Activated T-helper 17 cell treated with anti-CD3 and anti-CD28 coated beads, Interleukin-2, amount 50 U/mL, for 72 hours (primary cell): Measurements from ENCODE around the gene SLX4IP. TPM values are rescaled to one million over a fixed set of nuclear protein-coding genes. Genes with fewer than 3 reads are reported as not detected.
A peak's percentile ranks its signal among the peaks of the same experiment; 100 is the strongest.

Source experiments
- ATAC-seq: fragments of 150-1000 bp; cut with Tn5 transposase; replicated peaks from 2 replicates; pipeline ENCODE4 v1.10.0; 2021; ENCODE audit warnings: mild to moderate bottlenecking, moderate library complexity
- H3K27ac Mint-ChIP-seq: one replicate; pipeline ENCODE4 v1.8.0; 2022; ENCODE audit warnings: mixed read lengths
- H3K27me3 Mint-ChIP-seq: one replicate; pipeline ENCODE4 v1.8.0; 2022; ENCODE audit warnings: mixed read lengths
- H3K36me3 Mint-ChIP-seq: one replicate; pipeline ENCODE4 v1.8.0; 2022; ENCODE audit warnings: low read depth, mild to moderate bottlenecking, mixed read lengths
- H3K4me1 Mint-ChIP-seq: one replicate; pipeline ENCODE4 v1.8.0; 2022; ENCODE audit warnings: mixed read lengths
- H3K4me3 Mint-ChIP-seq: one replicate; pipeline ENCODE4 v1.8.0; 2022; ENCODE audit warnings: mild to moderate bottlenecking, mixed read lengths
- H3K9me3 Mint-ChIP-seq: one replicate; pipeline ENCODE4 v1.8.0; 2022; ENCODE audit warnings: mixed read lengths
- total RNA-seq, 2 donors: library from RNA; stranded (reverse); gene quantifications; one replicate each; pipeline ENCODE4 v1.2.3, GENCODE V29; 2022

Gene SLX4IP
- total RNA-seq, 2 donors from 2014 or later: 3.9 to 4.0 TPM

DNA sequence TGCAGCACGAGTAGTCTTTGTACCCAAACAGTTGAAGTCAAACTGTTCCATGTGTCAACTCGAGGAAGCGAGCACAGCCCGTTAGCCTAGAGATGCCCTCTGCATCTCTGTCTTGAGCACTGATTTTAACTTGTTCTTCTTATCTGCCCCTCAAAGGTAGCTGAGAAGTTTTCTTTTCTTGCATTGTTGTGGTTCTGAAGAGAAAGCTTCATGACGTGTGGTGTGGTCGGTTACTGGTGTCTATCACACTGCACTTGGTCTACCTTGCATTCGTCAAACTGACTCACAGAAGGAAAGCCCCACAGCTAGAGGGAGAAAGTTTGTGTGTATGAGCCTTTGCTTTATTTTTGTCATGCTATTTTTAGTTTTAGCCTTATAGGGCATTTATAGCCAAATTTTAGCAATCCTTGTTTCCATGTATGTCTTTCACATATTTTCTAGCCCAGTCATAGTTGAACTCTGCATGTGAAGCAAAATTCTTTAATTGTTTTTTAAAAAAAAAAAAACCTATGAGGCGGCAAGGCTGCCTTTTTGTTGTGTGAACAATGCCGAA lies 123.6 kb downstream of the SLX4IP start:
- Mint-ChIP-seq H3K4me3 (peak overlapping the region; percentile 2), H3K27ac (no peak overlapping the region)
- ATAC-seq: peak; percentile 100

GRCh38 chr20:10559266-10559665 lies 124.2 kb downstream of the SLX4IP start:
- Mint-ChIP-seq H3K27ac (no peak overlapping the region), H3K27me3 (no peaks in the 10 kb centered on the region), H3K4me1 (no peaks in the 10 kb centered on the region), H3K36me3 (peaks cover 36% of the 10 kb centered on the region), H3K4me3 (no peak overlapping the region), H3K9me3 (no peaks in the 10 kb centered on the region)
- ATAC-seq: no peak

More for the DNA sequence above, 123.6 kb downstream of the SLX4IP start:
- H3K27me3 Mint-ChIP-seq: no peaks in the 10 kb centered on the region
- peaks cover 36% of the 10 kb centered on the region for H3K36me3 Mint-ChIP-seq
- H3K4me1 Mint-ChIP-seq: no peaks in the 10 kb centered on the region
- H3K9me3 Mint-ChIP-seq: no peaks in the 10 kb centered on the region

DNA sequence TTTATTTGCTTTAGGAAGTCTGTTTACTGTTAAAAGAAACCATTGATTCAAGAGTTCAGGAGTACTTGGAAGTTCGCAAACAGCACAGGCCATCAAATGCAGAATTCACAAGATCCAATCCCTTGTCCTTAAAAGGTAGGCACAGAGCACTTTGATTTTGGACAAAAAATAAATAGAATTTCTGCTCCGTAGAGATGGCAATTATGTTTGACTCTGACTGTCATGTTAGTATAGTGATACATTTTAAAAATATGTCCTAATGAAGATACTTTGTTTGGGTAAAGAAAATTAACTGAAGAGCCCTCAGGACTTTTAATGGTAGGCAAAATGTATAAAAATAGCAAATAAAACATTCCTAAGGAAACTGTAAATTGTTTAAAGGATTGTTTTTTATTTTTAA lies 125.6 kb downstream of the SLX4IP start:
- H3K36me3 Mint-ChIP-seq: peaks cover 37% of the 10 kb centered on the region
- no peak for ATAC-seq
- no peaks in the 10 kb centered on the region for H3K9me3 Mint-ChIP-seq
- H3K4me1 Mint-ChIP-seq: no peaks in the 10 kb centered on the region
- no peak overlapping the region for H3K27ac Mint-ChIP-seq
- H3K4me3 Mint-ChIP-seq: no peak overlapping the region
- H3K27me3 Mint-ChIP-seq: no peaks in the 10 kb centered on the region

DNA sequence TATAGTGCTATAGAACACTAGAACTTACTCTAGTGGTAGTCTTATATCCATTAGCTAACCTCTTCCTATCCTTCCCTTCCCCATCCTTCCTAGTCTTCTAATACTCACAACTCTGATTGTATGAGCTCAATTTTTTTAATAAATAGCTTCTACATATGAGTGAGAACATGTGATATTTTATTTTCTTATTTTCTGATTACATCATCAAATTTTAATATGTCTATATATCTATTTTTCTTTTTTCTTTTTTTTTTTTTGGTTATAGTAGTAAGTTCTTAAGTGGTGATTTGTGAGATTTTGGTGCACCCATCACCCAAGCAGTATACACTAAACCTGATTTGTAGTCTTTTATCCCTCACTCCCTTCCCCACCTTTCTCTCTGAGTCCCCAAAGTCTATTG lies 126.2 kb downstream of the SLX4IP start:
- Mint-ChIP-seq H3K4me1 (no peaks in the 10 kb centered on the region), H3K27me3 (no peaks in the 10 kb centered on the region), H3K4me3 (no peak overlapping the region), H3K9me3 (no peaks in the 10 kb centered on the region), H3K27ac (no peak overlapping the region), H3K36me3 (peaks cover 41% of the 10 kb centered on the region)
- no peak for ATAC-seq

- H3K4me3 Mint-ChIP-seq: no peak overlapping the region
- ATAC-seq: no peak
- no peak overlapping the region for H3K27ac Mint-ChIP-seq
- no peaks in the 10 kb centered on the region for H3K9me3 Mint-ChIP-seq
- H3K27me3 Mint-ChIP-seq: no peaks in the 10 kb centered on the region
- peaks cover 40% of the 10 kb centered on the region for H3K36me3 Mint-ChIP-seq
- no peaks in the 10 kb centered on the region for H3K4me1 Mint-ChIP-seq
Measured at GRCh38 chr20:10562899-10563298, 127.8 kb downstream of the SLX4IP start.

DNA sequence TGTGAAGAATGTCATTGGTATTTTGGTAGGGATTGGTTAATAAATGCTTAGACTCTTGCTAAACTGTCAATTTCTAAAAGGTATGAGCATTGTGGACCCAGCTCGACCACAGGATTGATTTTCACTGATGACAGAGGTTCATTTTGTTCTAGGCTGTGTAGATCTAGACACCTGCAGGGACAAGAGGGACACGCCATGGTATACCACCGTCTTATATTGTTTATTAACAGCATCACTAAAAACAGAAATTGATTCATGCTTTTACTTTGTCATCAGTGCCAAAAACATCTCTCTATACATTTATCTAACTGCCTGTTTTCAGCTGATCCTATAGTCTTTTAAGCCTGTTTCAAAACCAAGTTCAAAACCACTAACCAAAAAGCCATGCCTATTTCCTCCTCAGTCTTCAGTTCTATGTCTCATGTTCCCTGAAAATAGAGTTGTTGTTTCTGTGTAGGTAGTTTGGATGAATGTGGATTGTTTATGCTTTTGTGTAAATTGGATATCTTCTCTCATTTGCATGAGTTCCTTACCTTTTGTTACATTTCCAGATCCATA lies 128.9 kb downstream of the SLX4IP start:
- no peaks in the 10 kb centered on the region for H3K4me1 Mint-ChIP-seq
- ATAC-seq: peak; percentile 14
- no peak overlapping the region for H3K27ac Mint-ChIP-seq
- H3K36me3 Mint-ChIP-seq: peaks cover 34% of the 10 kb centered on the region
- no peaks in the 10 kb centered on the region for H3K27me3 Mint-ChIP-seq
- no peaks in the 10 kb centered on the region for H3K9me3 Mint-ChIP-seq
- no peak overlapping the region for H3K4me3 Mint-ChIP-seq

DNA sequence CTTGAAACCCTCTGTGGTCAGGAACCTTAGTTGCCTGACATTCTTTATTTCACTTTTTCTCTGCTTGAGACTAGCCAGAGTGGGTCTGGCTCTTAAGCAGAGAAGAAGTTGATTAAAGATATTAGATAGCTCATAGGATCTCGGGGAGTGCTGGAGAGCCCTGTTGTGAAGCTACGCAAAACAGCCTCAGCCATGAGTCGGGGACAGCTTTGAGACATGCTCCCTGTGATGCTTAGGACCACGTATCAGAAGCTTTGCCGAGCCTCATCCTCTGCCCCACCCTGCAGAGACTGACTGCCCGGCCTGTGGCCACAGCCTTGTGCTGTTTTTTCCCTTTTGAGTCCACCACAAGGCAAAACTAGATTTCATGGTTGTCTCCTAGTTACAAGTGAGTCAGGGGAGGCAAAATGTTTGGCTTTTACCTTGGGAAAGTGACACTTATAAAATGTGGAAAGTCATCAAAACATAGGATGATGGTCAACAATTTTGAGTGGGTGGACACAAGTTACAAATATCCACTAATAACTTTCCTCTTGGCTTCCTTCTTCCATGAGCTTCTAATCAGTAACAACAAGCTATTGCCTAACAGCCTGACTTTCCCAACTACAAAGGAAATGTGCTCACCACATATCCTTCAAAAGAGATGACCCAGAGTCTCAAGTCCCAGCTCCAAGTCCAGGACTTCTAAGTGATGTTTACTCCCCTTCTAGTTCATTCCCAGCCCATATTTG lies 130.3 kb downstream of the SLX4IP start:
- Mint-ChIP-seq H3K36me3 (peaks cover 39% of the 10 kb centered on the region), H3K27me3 (no peaks in the 10 kb centered on the region), H3K9me3 (no peaks in the 10 kb centered on the region), H3K4me3 (no peak overlapping the region), H3K27ac (no peak overlapping the region), H3K4me1 (no peaks in the 10 kb centered on the region)
- ATAC-seq: no peak

GRCh38 chr20:10565922-10566897 lies 131.1 kb downstream of the SLX4IP start:
- peaks cover 37% of the 10 kb centered on the region for H3K36me3 Mint-ChIP-seq
- H3K4me3 Mint-ChIP-seq: no peak overlapping the region
- H3K9me3 Mint-ChIP-seq: no peaks in the 10 kb centered on the region
- H3K27me3 Mint-ChIP-seq: no peaks in the 10 kb centered on the region
- no peak overlapping the region for H3K27ac Mint-ChIP-seq
- no peak for ATAC-seq
- H3K4me1 Mint-ChIP-seq: no peaks in the 10 kb centered on the region

GRCh38 chr20:10568032-10568431 lies 132.9 kb downstream of the SLX4IP start:
- no peak overlapping the region for H3K27ac Mint-ChIP-seq
- ATAC-seq: no peak
- H3K4me3 Mint-ChIP-seq: no peak overlapping the region
- peaks cover 33% of the 10 kb centered on the region for H3K36me3 Mint-ChIP-seq
- no peaks in the 10 kb centered on the region for H3K9me3 Mint-ChIP-seq
- peaks cover 6% of the 10 kb centered on the region for H3K4me1 Mint-ChIP-seq
- H3K27me3 Mint-ChIP-seq: no peaks in the 10 kb centered on the region

DNA sequence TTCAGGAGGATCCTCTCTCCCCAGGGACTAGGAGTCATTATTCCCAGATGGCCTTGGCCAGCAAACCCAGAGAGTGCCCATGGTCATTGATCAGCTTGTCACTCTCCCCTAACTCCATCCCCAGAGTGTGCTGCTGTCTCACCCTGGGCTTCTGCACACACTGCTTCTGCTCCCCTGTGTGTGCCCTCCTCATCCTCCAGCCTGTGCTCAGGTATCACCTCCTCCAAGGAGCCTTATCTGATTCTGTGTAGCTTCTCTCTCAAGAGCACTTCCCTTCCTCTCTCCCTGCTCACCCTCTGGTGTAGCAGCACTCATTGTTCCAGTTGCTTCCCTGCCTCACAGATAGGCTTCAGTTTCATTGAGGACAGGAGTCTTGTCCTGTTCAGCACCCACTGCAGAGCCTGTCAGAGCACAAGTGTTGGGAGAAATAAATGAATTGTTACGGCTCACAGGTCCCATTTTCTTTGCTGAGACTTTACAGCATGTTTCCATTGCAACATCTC lies 136.3 kb downstream of the SLX4IP start:
- no peaks in the 10 kb centered on the region for H3K27me3 Mint-ChIP-seq
- H3K27ac Mint-ChIP-seq: no peak overlapping the region
- no peak for ATAC-seq
- H3K4me3 Mint-ChIP-seq: no peak overlapping the region
- H3K36me3 Mint-ChIP-seq: peaks cover 35% of the 10 kb centered on the region
- H3K4me1 Mint-ChIP-seq: peaks cover 6% of the 10 kb centered on the region
- H3K9me3 Mint-ChIP-seq: no peaks in the 10 kb centered on the region

DNA sequence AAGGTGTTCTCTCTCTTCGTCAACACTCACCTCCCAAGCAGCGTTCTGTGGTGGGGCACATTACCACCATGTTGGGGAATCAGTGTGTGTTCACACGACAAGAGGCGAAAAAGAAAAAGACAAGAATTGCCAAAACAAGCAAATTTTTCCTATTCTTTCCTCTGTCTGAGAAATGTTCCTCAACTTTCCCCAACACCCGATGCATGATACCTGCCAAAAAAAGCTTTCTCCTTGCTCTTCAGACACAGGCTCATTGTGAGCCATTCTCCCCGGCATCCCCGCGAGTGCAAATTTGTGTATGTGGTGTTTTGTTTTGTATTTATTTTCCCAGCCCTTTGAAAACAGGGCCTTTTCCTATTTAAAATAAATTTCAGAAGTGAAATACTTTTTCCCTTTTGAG lies 137.7 kb downstream of the SLX4IP start:
- H3K27me3 Mint-ChIP-seq: no peaks in the 10 kb centered on the region
- H3K27ac Mint-ChIP-seq: no peak overlapping the region
- no peaks in the 10 kb centered on the region for H3K9me3 Mint-ChIP-seq
- peaks cover 22% of the 10 kb centered on the region for H3K36me3 Mint-ChIP-seq
- no peak for ATAC-seq
- no peak overlapping the region for H3K4me3 Mint-ChIP-seq
- H3K4me1 Mint-ChIP-seq: peaks cover 6% of the 10 kb centered on the region

DNA sequence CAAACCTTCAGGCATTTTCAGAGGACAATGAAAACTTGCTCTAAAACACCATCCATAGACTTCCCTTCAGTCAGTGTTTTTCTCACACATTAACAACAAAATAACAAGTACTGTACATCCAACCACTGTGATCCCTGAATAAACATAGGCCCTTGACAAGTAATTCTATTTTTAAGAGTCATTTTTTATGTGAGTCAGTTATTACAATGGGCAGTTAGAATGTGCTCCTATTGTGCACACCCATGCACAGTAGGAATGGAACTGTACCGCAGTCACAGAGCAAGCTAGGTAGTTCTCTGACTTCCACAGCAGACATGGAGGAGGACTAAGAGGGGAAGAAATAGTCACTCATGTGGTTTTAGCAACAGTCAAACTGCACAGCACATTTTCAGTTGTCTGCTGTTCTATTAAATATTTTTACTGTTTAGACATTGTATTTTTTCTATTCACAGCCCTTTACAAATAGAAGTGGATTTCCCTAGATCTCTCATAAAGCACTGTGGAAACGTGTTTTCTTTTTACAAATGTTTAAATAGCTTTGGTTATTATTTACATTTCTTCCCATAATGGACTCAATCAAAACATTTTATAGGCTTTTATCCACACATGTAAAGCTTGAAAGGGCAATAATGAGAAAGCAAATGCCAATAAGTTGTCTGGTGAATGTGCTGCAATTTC lies 138.3 kb downstream of the SLX4IP start:
- no peaks in the 10 kb centered on the region for H3K9me3 Mint-ChIP-seq
- peaks cover 10% of the 10 kb centered on the region for H3K4me1 Mint-ChIP-seq
- no peaks in the 10 kb centered on the region for H3K27me3 Mint-ChIP-seq
- H3K27ac Mint-ChIP-seq: no peak overlapping the region
- no peak for ATAC-seq
- no peak overlapping the region for H3K4me3 Mint-ChIP-seq
- H3K36me3 Mint-ChIP-seq: peaks cover 21% of the 10 kb centered on the region

DNA sequence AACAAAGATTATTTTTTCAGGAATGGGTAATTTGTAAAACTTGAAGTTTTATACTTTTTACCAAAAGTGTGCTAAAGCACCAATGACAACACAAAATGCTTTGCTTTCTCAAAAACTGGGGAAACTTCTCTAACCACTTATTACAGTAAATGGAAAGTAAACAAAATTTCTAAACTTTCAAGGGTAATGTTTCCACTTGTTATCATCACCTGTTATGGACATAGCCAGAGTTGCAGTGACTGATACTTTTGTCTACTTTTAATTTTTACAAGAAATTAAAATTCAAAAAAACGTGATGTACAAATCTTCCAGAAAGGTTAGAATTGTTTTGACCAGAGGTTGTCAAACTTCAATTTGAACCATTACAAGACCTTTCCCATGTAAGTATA lies 138.8 kb downstream of the SLX4IP start:
- no peak for ATAC-seq
- Mint-ChIP-seq H3K9me3 (no peaks in the 10 kb centered on the region), H3K4me3 (no peak overlapping the region), H3K27ac (no peak overlapping the region), H3K27me3 (no peaks in the 10 kb centered on the region), H3K4me1 (peaks cover 15% of the 10 kb centered on the region), H3K36me3 (peaks cover 21% of the 10 kb centered on the region)
